HG02884 (cell line): ENCODE measurements around the gene ZCCHC24.

Experiments used
- ATAC-seq: cut with Tn5 transposase; IDR thresholded peaks from one replicate; pipeline ENCODE4 v1.9.1; 2021; ENCODE audit warnings: mild to moderate bottlenecking, moderate library complexity; ENCODE audit not compliant: unreplicated experiment

Gene ZCCHC24

DNA sequence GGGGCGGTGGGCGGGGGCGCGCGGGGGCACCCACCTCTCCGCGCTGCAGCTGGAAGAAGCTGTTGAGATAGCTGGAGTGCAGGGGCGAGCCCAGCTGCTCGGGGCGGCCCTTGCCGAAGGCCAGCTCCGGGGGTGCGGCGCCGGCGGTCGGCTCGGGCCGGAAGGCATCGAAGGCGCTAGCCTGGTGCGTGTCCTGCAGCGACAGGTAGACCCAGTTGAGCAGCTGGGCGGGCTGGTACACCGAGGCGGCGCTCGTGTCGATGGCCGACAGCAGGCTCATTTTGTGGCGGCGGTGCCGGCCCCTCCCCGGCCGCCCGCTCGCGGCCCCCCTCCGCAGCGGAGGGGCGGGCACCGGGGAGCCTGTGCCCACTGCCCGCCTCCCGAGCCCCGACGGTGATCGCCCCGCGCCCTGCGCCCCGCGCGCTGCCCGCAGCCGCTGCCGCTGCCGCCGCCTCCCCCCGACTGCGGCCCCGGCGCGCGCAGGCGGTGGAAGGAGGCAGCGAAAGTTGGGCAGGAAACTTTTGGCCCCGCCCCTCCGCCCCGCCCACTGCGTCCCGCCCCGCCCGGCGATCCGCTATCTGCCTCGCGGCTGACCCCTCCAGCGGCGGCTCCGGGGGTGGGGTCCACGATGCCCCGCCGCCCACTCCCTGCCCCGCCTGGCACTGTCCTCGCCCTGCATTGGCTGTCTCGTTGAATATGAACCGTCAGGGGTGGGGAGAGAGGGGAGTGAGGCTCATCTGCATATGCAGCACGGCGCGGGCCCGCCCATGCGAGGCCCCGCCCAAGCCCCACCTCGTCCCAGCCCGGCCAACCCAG lies at the start of gene ZCCHC24:
TSS of gene ZCCHC24 (minus strand) at position 464 of the 816 bp plus-strand sequence. CDS start at position 280, 184 bp downstream.
- ATAC-seq: peak; percentile 95

- ATAC-seq: no peak
Measured at GRCh38 chr10:79493806-79494205, 48.4 kb upstream of the ZCCHC24 start.

DNA sequence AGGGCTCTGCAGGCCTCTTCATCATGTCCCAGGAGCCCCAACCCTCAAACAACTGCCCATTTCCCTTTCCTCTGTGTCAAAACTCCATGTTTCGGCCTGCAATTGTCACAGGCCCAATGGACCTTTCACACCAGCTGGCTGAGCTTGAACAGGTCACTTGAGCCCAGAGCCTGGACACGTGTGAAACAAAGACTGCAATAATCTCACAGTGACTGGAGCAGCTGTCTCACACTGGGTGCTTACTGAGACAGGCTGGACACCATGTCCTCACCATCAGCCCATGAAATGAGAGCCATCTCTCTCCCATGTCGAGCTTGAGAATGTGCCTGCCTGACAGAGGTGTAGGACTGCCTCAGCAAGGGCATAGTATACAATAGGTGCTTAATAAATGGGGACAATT lies 47.4 kb upstream of the ZCCHC24 start:
- no peak for ATAC-seq

- no peak for ATAC-seq
Measured at GRCh38 chr10:79492256-79492655, 46.8 kb upstream of the ZCCHC24 start.

DNA sequence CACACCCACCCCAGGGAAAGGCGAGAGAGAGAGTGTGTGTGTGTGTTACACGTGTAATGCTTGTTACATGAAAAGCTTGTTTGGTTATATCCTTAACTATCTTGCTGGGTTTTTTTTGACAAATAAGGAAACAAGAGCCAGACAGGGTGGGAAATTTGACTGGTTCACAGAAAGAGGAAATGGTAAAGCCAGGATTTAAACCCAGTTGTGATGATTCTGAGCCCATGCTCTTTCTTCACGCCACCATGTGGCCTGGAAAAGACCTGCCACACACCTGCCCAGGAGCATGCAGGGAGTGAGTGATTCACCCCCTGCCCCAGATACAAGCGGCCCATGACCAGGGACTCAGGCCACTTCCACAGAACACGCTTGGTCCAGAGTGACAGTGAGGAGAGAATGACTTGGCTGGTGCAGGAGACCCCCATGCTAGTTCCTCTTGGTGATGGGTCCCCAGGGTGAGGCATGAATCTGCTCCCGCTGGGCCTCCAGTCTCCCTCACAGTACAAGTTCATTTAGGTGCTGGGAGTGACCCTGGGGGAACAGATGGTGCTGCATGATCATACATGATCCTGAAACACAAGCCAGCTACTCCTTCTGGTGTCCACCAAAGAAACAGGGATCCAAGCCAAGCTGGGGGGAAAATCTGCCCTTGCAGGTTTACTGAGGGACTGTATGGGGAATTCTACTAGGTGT lies 45.9 kb upstream of the ZCCHC24 start:
- no peak for ATAC-seq

DNA sequence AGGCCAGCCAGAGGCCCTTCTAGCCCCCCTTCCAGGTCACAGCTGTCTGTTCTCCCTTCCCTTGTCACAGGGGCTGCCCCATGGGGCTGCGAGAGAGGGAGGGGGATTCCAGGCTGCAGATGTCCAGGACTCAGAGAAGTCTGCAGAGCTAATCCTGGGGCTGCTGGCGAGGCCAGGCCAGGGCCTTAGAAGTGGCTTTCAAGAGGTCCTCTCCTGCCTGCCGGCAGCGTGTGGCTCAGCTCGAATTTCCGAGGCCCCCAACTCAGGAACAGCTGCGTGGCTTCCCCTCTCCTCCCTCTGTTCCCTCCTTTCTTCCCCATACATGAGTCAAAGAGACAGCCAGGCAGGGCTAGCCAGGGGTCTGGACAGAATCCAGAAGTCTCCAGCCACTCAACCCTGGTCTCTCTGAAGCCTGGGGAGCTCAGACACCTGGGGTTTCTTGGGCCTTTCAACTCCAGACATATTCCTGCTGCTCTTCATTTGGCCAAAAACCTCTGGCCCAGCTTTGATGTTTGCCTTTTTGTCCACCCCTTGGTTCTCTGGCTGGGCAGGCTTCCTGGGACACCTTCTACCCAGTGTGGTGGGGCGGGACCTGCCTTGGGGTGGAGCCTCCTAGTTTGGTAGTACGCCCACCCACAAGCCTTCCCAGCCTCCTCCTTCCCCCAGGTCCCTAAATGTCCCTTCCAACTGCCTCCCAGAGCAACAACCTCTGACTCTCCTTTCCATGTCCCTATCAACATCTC lies 45.1 kb upstream of the ZCCHC24 start:
- ATAC-seq: no peak

GRCh38 chr10:79488870-79489269 lies 43.4 kb upstream of the ZCCHC24 start:
- no peak for ATAC-seq

DNA sequence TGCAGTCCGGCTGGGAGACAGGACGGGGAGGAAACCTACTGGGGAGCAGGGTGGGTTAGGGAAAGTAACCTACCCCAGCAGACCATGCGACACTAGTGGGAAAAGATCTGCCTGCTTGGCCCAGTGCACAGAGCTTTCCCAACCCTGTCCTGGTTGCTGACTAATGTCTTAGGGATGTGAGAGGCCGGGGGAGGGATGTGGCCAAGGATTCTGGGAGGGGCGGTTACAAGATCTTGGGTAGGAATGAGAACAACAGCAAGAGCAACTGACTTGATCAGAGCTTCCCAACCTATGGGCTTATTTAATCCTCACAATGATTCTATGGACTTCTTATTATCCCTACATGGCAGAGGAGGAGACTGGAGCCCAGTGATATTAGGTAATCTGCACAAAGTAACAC lies 42.9 kb upstream of the ZCCHC24 start:
- ATAC-seq: no peak

DNA sequence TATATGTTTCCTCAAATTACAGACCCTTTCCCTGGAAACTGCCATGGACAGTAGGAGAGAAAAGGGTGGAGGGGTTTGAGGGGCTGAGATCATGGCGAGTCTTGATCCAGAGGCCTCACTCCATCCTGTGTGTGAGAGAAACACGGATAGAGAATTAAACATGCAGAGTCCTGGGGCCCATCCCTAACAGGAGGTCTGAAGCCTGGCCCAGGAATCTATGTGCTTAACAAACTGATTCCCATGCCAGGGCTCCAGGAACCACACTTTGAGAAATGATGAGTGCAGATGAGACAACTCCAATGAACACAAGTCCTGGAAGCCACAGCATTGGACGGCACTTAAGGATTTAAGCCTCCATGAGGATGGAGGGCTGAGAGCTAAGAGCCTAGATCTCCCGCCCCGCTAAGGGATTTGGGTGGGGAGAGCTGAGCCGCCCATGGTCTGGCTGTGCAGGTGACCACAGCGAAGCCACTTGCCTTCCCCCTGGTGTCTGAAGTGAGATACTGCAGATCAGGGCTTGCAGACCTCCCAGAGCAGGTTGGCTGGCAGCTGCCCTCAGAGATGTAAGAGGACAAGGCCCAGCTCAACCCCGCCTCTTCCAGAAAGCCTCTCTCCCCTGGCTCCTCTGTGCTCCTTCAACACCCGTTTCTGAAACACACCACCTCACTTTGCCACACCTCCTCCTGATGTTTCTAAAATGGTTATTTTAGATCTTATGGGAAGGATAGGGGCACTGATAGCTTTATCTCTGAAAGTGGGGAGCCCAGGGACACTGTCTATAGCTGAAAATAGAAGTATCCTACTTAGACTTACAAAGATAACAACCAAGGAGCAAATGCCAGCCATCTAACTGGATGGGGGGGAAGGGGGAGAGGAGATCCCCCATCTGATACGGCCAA lies 42.1 kb upstream of the ZCCHC24 start:
- peak; percentile 81 for ATAC-seq

DNA sequence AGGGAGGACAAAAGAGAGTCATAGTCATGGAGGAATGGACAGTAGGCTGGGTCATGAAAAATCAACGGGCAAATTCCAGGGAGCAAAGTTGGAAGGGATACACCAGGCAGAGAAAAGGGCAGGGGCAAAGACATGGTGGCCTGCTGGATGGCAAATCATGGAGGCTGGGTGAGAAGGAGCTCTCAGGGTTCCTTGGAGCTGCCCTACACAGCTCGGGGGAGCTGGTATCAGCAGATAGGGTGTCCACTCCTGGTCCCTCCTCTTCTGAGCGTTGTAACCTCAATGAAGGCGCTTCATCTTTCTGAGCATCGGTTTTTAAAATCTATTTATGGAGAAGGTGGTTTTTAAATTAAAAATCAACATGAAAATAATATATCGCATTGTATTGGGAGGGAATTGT lies 39.1 kb upstream of the ZCCHC24 start:
- ATAC-seq: no peak

DNA sequence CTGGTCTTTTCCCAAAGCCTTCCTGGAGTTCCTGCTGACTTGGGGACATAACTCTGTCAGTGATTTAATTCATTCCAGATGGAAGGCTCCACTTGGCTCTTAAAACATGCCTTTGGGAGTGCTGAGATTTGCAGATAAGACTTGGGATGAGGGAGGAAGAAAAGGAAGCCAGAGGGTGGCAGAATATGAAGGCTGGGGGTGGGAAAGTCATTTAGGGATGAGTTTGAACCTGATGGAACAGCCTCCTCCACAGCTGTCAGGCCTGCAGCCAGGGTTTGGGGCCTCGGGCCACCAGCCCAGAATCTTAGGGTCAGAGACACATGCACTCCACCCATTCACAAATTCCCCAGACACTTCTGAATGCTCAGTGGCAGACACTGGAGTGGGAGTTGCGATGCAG lies 38.5 kb upstream of the ZCCHC24 start:
- no peak for ATAC-seq

GRCh38 chr10:79483299-79483698 lies 37.9 kb upstream of the ZCCHC24 start:
- ATAC-seq: no peak

DNA sequence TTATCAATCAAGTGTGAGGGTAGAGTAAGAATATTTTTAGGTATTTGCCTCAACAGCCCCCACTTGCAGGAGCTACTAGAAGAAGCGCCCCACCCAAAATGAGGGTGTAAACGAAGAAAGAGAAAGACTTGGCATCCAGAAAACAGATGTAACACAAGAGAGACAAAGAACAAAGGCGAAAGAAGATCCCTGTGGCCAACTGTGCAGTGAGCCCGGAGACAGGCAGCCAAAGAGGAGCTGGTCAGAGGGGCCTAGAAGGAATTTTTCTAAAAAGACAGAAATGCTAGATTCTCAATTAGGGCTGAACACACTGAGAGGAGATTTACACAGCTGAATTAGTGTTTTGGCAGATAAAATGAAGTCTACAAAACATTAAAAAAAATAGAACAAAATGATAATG lies 37.3 kb upstream of the ZCCHC24 start:
- ATAC-seq: no peak

GRCh38 chr10:79482304-79482703 lies 36.9 kb upstream of the ZCCHC24 start:
- ATAC-seq: no peak

DNA sequence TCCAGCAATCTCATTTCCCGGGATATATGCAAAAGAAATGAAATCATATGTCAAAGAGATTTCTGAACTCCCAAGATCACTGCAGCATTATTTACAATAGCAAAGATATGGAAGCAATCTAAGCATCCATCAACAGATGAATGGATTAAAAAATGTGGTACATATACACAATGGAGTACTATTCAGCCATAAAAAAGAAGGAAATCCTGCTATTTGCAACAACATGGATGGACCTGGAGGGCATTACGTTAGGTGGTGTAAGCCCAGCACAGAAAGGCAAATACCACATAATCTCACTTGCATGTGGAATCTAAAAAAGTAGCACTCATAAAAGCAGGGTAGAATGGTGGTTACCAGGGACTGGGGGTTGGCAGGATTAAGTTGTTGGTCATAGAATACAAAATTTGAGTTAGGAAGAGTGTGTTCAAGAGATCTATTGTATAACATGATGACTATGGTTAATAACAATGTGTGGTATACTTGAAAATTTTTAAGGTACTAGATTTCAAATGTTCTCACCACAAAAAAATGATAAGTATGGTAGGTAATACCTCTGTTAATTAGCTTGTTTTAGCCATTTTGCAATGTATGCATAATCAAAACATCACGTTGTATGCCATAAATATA lies 34.0 kb upstream of the ZCCHC24 start:
- no peak for ATAC-seq

- no peak for ATAC-seq
Measured at GRCh38 chr10:79477456-79477855, 32.0 kb upstream of the ZCCHC24 start.

DNA sequence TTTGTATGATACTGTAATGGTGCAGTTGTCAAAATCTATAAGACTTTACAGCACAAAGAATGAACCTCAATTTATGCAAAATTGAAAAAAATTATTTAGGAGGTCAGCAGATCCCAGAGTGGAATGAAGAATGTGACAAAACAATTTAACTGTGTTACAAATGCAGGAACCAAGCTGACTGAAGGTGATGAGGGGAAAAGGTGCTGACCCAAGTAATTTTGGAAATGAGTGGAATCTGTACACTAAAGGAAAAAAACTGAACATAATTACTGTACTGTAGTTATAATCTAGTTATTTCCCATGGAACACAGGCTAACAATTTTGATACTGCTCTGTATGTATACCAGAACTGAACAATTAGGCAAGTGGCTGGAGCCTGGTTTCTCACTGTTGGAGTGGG lies 31.2 kb upstream of the ZCCHC24 start:
- no peak for ATAC-seq

DNA sequence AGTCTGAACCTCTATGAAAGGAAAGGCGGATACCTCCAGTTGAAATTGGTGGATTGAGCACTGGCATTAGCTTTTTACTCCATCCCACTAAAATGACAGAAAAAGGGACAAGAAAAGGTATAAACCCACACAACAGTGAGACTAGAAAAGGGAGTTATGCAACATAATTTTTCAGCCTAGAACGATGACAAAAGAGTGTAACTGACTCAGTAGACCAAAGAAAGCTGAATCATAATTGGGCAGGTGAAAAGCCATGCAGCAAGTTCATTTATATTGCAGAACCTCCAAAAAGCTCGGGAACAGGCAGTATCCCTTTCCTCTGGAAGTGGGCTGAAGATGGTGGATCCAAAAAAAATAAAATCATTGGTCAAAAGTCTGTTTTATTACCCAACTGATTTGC lies 30.5 kb upstream of the ZCCHC24 start:
- ATAC-seq: no peak

- no peak for ATAC-seq
Measured at GRCh38 chr10:79475119-79475653, 29.8 kb upstream of the ZCCHC24 start.

GRCh38 chr10:79473496-79474095 lies 28.2 kb upstream of the ZCCHC24 start:
- ATAC-seq: no peak
